Measurements from ENCODE around the gene FOXS1.

DNA sequence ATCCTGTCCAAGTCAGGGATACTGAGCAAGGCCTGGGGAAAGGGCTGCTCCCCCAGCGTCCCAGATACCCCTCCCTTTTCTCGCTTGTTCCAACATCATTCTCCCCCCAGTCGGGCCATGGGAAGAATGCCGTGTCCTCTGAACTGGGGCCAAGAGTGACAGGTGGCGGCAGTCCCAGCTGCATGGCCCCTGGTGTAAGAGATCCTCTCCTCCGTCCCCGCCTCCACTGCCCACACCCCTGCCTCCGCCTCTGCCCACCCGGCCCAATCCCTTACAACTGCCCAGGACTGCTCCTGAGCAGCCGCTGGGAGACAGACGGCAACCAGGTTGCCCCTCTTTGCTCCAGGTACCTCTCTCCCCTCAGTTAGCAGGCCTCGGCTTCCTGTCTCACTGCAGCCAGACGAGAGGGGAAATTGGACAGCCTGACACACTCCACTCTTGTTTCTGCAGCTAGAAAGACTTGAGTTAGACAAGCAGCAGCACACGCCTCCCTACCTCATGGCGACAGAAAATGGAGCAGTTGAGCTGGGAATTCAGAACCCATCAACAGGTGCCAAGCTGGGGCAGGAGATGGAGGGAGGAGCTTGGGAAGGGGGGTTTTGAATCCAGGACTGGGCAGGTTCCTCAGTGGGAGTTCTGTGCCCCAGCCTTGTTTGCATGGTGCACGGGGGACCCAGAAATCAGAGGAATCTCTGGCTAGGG lies 26.2 kb downstream of the FOXS1 start, which contains the start of gene MYLK2:
- TF ChIP-seq CTCF (conservative IDR thresholded peaks at IDR 0.05; ENCODE audit: low read length) (no peak), EZH2phosphoT487 (IDR thresholded peaks at IDR 0.05; ENCODE audit: borderline replicate concordance, low read depth, low read length) (no peak)
